D721Med (cell line): ENCODE measurements around the gene STRIT1.
"Not testable (repeated sequence)": the region's sequence is repeated elsewhere in the genome, so short reads cannot be mapped to it uniquely, and the experiment has no call there.

Experiments
- DNase-seq: peaks from one replicate; pipeline ENCODE4 v3.0.0; 2011; ENCODE audit warnings: low spot score; ENCODE audit not compliant: insufficient read length
- FAIRE-seq: peaks from 2 replicates; lab custom pipeline; 2011; peaks lifted over from hg19 to GRCh38; lab: Jason Lieb, UNC
- CTCF ChIP-seq: IDR thresholded peaks from 2 replicates; pipeline ENCODE4 v1.5.1; 2012; ENCODE audit warnings: mild to moderate bottlenecking, control low read depth; ENCODE audit not compliant: insufficient read depth; ENCODE audit errors: missing control alignments

Gene STRIT1

GRCh38 chr3:155292133-155292532 is 1.4 kb downstream of the STRIT1 start:
- FAIRE-seq: no peak
- no peak for TF ChIP-seq CTCF
- DNase-seq: no peak

- FAIRE-seq (no peak), DNase-seq (no peak)
- no peak for TF ChIP-seq CTCF
Observed at GRCh38 chr3:155286736-155287135, 6.7 kb downstream of the STRIT1 start.

- FAIRE-seq: no peak
- no peak for DNase-seq
- TF ChIP-seq CTCF: no peak
Observed at GRCh38 chr3:155285936-155286335, 7.5 kb downstream of the STRIT1 start.

DNA sequence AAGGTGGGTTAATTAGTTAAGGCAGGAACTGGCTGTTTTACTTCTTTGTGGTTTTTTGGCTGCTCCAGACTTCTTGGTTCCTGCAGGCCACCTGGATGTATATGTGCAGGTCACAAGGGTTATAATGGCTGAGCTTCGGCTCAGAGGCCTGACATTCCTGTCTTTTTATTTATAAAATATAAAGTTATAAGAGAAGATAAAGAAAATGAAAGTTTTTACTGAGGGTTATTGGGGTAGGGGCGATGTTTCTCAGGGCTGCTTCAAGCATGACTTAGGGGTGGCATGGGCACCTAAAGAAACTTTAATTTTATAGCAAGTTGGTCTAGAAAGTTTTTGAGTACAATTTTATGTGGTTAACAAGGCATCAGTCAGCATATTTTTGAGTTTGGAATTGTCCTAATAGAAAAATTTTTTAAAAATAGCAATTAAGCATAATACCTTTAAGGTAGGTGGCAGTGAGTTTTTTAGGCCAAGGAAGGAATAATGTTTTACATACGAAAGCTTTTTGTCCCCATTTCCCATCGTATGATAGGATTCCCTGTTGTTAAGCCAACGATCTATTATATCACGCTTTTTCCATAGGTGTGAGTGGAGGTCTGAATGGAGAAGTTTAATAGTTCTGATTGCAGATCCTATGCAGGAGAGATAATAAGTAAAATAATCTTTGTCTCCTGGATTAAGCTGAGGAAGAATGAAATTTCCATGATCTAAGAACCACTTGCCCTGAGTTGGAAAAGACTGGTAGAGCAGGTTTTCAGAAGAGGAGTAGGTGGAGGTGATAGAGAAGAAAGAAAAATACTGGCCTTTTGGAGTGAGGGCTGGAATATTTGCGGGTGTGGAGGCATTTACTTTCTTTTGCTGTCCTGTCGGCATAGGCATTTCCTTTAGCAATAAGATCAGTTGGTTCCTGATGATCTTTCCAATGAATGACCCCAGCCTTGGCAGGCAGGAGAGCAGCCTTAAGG is 10.1 kb downstream of the STRIT1 start:
- no peak for DNase-seq
- TF ChIP-seq CTCF: no peak
- no peak for FAIRE-seq

DNA sequence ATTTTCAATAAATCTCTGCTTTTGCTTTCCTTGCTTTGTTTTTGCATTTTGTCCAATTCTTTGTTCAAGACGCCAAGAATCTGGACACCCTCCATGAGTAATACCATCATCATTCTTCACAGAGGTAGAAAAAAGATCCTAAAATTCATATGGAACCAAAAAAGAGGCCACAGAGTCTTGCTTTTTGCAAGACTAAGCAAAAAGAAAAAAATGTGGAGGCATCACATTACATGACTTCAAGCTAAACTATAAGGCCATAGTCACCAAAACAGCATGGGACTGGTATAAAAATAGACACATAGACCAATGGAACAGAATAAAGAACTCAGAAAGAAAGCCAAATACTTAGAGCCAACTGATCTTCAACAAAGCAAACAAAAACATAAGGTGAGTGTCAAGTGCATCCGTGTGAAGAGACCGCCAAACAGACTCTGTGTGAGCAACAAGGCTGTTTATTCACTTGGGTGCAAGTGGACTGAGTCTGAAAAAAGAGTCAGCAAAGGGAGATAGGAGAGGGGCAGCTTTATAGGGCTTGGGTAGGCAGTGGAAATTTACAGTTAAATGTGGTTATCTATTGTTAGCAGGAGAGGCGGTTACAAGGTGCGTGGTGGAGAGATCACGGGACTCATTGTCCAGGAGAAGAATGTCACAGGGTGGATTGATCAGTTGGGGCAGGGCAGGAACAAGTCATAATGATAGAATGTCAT is 10.9 kb downstream of the STRIT1 start:
- no peak for DNase-seq
- FAIRE-seq: no peak
- no peak for TF ChIP-seq CTCF

GRCh38 chr3:155281912-155282311 is 11.6 kb downstream of the STRIT1 start:
- FAIRE-seq (no peak), DNase-seq (no peak)
- no peak for TF ChIP-seq CTCF

DNA sequence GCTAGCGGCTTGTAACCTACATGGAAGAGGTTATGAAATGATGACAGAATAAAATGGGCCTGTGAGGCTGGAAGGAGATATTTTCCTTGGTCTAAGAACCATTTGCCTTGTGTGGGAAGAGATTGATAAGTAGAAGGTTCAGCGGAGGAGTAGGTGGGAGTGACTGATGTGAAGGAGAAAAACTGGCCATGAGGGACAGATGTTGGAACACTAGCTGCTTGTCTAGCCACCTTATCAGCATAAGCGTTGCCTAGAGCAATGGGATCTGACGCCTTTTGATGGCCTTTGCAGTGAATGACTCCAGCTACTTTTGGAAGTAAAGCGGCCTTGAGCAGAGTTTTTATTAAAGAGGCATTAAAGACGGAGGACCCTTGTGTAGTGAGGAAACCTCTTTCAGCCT is 17.4 kb downstream of the STRIT1 start:
- not testable (repeated sequence) for DNase-seq, FAIRE-seq

GRCh38 chr3:155275159-155275754 is 18.2 kb downstream of the STRIT1 start:
- not testable (repeated sequence) for DNase-seq, FAIRE-seq

- DNase-seq, FAIRE-seq: not testable (repeated sequence)
Observed at GRCh38 chr3:155274435-155274834, 19.0 kb downstream of the STRIT1 start.
